Type B pancreatic cell (in vitro differentiated cells): ENCODE results near the gene INS. TPM values are rescaled to one million over a fixed set of nuclear protein-coding genes. Genes with fewer than 3 reads are reported as not detected.

ENCODE experiments used
- DNase-seq: peaks from one replicate; pipeline ENCODE4 v3.0.0; 2021; ENCODE audit warnings: mixed read lengths; ENCODE audit not compliant: unreplicated experiment; ENCODE audit errors: extremely low spot score
- H3K27ac Mint-ChIP-seq: 2 replicates; pipeline ENCODE4 v1.8.0; 2021; ENCODE audit warnings: mild to moderate bottlenecking, mixed read lengths
- H3K27me3 Mint-ChIP-seq: 2 replicates; pipeline ENCODE4 v1.8.0; 2021; ENCODE audit warnings: mixed read lengths
- H3K36me3 Mint-ChIP-seq: 2 replicates; pipeline ENCODE4 v1.8.0; 2021; ENCODE audit warnings: mixed read lengths
- H3K4me1 Mint-ChIP-seq: one replicate; pipeline ENCODE4 v1.8.0; 2021; ENCODE audit warnings: mixed read lengths; ENCODE audit not compliant: unreplicated experiment
- H3K4me3 Mint-ChIP-seq: 2 replicates; pipeline ENCODE4 v1.8.0; 2021; ENCODE audit warnings: mild to moderate bottlenecking, mixed read lengths
- H3K9me3 Mint-ChIP-seq: 2 replicates; pipeline ENCODE4 v1.8.0; 2021; ENCODE audit warnings: mixed read lengths
- CTCF ChIP-seq: fragments of 200-600 bp; sonication (generic); conservative IDR thresholded peaks from 2 replicates; pipeline ENCODE4 v1.5.0; 2021; ENCODE audit warnings: antibody characterized with exemption, mild to moderate bottlenecking
- total RNA-seq: library from RNA; stranded (reverse); gene quantifications from 2 replicates; pipeline ENCODE4 v1.2.1, GENCODE V29; 2021; ENCODE audit warnings: low replicate concordance

The INS gene
- total RNA-seq, 1 donor from 2014 or later = 1,584 TPM

GRCh38 chr11:2149864-2150847 is 10.9 kb downstream of the INS start:
- H3K36me3 Mint-ChIP-seq = no peaks in the 10 kb centered on the region

GRCh38 chr11:2149460-2149859 is 11.5 kb downstream of the INS start:
- H3K27me3 Mint-ChIP-seq = peaks cover 54% of the 10 kb centered on the region
- peaks cover 22% of the 10 kb centered on the region for H3K4me1 Mint-ChIP-seq
- DNase-seq = no peak
- H3K4me3 Mint-ChIP-seq = no peak overlapping the region
- no peak for TF ChIP-seq CTCF
- H3K9me3 Mint-ChIP-seq = no peaks in the 10 kb centered on the region
- H3K36me3 Mint-ChIP-seq = no peaks in the 10 kb centered on the region
- no peak overlapping the region for H3K27ac Mint-ChIP-seq

More at GRCh38 chr11:2149864-2150847, 10.9 kb downstream of the INS start:
- no peak for DNase-seq
- H3K4me1 Mint-ChIP-seq = peaks cover 22% of the 10 kb centered on the region
- H3K27ac Mint-ChIP-seq = peak overlapping the region; percentile 67
- TF ChIP-seq CTCF = peak; percentile 77
- H3K9me3 Mint-ChIP-seq = no peaks in the 10 kb centered on the region
- H3K4me3 Mint-ChIP-seq = peak overlapping the region; percentile 36
- H3K27me3 Mint-ChIP-seq = peaks cover 48% of the 10 kb centered on the region

- Mint-ChIP-seq H3K4me3 (no peak overlapping the region), H3K27me3 (peaks cover 58% of the 10 kb centered on the region)
These were observed 12.4 kb downstream of the INS start for GRCh38 chr11:2148595-2148994.

GRCh38 chr11:2147391-2147790 is 13.6 kb downstream of the INS start:
- Mint-ChIP-seq H3K36me3 (peaks cover 7% of the 10 kb centered on the region), H3K4me3 (no peak overlapping the region), H3K4me1 (peaks cover 29% of the 10 kb centered on the region), H3K27me3 (peaks cover 70% of the 10 kb centered on the region), H3K9me3 (no peaks in the 10 kb centered on the region), H3K27ac (no peak overlapping the region)
- no peak for DNase-seq
- no peak for TF ChIP-seq CTCF

More at GRCh38 chr11:2148595-2148994, 12.4 kb downstream of the INS start:
- Mint-ChIP-seq H3K36me3 (no peaks in the 10 kb centered on the region), H3K4me1 (peaks cover 22% of the 10 kb centered on the region), H3K27ac (no peak overlapping the region), H3K9me3 (no peaks in the 10 kb centered on the region)
- TF ChIP-seq CTCF = no peak
- no peak for DNase-seq

- Mint-ChIP-seq H3K9me3 (no peaks in the 10 kb centered on the region), H3K27ac (peak overlapping the region; percentile 34)
These were observed 15.0 kb downstream of the INS start for GRCh38 chr11:2146051-2146450.

More at GRCh38 chr11:2146051-2146450, 15.0 kb downstream of the INS start:
- DNase-seq = no peak
- peaks cover 81% of the 10 kb centered on the region for H3K27me3 Mint-ChIP-seq
- H3K4me1 Mint-ChIP-seq = peaks cover 29% of the 10 kb centered on the region
- no peak for TF ChIP-seq CTCF
- peak overlapping the region; percentile 76 for H3K4me3 Mint-ChIP-seq
- H3K36me3 Mint-ChIP-seq = peaks cover 10% of the 10 kb centered on the region
